ENCODE data around the gene NUDT17.

The NUDT17 gene

DNA sequence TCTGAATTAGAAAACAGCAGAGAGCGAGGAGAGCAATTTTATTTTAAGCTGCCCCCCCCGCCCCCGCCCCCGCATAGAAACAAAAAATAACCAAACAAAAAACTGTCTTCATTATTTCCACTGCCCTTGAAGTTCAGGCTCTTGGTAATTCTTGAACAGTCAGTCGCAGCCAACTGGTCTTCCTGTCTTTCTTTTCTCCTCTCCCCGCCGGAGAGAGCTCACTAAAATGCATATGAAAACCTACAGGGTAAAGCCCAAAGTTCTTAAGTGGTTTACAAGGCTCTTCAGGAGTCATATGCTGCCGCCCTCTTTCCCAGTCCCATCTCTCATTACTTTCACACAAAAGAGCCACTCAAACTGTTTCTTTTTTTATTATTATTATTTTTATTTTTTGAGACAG lies 41.4 kb downstream of the NUDT17 start:
- FAIRE-seq = no peak
- no peak for DNase-seq (ENCODE audit: insufficient read length, low spot score)

DNA sequence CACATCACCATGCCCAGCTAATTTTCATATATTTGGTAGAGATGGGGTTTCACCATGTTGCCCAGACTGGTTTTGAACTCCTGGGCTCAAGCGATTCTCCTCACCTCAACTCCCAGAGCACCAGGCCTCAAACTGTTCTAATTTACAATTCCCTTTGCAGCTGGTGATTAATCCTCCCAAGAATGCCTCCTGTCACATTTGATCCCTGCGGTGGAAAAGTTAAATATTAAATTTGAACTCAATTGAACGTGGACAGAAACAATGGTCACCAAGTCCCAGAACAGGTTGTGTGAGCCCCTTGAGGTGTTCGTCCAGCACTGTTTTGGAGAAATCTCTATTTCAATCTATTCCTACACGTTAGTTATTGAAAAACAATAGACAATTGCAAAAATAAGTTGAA lies 42.2 kb downstream of the NUDT17 start:
- DNase-seq (ENCODE audit: insufficient read length, low spot score) = no peak
- no peak for FAIRE-seq

DNA sequence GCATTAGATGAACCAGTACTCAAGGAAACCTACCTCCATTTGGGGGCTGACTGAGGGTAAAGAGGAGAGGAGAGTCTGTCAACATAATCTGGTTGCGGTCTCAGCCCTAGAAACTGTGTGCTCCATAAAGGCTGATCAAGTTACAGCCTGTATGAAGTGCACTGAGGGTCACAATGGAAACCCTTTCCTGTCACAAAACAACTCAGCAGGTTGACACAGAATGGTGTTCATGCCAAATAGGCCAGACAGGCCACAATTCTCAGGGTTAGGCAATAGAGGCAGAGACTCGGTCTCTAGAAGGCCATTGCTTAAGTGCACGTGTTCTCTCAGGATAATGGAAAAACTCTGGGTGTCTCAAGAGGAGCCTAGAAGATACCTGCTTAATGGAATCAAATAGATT lies 44.3 kb downstream of the NUDT17 start:
- DNase-seq (ENCODE audit: insufficient read length, low spot score) (no peak), FAIRE-seq (no peak)

DNA sequence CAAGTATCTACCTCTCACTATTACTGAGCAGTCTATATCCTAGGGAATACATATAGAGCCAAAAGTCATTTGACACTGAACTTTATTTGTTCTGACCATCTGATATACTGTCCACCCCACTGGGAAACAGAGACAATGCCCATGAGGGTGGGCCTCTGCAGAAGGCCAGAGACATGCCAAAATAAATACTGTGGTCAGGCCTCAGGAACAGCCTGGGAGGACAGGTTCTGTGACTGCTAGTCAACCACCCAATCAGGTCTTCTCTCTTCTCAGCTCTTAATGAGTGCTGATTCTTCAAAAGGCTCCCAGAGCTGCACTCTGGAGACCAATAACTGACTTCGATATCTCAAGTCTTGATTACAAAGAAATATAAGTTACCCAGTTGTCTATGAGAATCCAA lies 45.7 kb downstream of the NUDT17 start:
- FAIRE-seq = no peak
- no peak for DNase-seq (ENCODE audit: insufficient read length, low spot score)

DNA sequence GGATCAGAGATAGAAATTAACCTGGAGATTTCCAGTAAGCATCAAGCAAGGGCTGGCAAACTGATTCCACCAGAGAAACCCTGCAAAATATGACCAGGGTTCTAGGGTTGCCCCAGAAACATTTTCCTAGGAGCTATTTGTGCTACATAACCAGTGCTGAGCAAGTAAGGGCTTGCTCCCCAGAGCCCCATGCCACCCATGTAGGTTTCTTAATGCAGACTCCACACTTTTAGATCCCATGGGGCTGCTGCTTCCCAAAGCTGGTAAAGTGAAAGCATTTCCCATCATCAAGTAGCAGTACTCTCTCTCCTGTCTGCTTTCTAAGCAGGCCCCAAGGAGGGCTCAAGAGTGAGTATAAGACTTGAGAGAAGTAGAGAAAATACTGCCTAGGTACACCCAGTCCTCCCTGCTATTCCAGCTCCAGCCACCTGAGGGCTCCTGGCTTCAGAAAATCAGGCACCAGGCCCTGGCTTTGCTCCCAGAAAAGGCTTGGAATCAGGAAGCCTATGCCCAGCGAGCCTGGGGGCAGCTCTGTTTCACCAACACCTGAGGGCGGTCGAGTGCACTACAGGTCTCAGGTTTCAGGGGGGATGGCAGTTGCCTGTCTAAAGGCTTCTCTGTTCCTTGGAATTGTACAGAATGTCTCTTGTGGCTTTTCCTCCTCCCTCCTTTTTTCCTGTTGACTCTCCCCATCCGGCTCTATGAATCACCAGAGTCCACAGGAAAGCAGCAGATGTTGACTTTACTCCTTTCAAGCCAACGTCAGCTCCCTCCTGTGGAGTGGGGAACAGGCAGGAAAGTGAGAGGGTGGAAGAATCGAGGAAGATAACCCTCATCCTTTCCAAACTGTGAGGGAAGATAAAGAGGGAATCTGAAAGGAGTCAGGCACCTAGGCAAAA lies 46.4 kb downstream of the NUDT17 start:
- FAIRE-seq = no peak
- DNase-seq (ENCODE audit: insufficient read length, low spot score) = peak; percentile 46

DNA sequence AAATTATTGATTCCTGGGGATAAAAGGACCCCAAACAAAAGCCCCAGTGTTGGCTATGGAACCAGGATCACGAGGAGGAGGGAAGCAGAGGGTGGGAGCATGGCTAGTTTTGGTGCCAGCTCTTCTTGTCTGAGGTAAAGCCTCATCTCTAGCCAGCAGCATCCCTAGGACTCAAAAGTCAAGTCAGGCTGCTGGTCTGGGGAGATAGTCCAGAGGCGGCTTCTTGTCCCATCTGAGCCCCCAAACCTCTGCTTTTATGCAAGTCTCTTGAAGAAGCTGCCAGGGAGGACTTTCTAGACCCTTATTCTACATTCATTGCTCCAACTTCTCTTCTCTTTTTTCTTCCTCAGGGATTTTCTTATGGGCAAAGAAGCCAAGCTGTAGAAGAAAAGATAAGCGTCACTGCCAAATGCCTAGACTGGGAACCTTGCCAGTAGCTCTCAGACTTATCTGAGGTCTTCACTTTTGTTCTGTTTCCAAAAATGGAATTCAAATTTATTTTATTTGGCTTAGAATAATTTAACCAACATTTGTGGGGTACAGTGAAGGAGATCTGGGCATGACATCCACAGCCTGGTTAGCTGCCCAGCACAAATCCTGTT lies 47.2 kb downstream of the NUDT17 start:
- no peak for FAIRE-seq
- DNase-seq (ENCODE audit: insufficient read length, low spot score) = no peak

DNA sequence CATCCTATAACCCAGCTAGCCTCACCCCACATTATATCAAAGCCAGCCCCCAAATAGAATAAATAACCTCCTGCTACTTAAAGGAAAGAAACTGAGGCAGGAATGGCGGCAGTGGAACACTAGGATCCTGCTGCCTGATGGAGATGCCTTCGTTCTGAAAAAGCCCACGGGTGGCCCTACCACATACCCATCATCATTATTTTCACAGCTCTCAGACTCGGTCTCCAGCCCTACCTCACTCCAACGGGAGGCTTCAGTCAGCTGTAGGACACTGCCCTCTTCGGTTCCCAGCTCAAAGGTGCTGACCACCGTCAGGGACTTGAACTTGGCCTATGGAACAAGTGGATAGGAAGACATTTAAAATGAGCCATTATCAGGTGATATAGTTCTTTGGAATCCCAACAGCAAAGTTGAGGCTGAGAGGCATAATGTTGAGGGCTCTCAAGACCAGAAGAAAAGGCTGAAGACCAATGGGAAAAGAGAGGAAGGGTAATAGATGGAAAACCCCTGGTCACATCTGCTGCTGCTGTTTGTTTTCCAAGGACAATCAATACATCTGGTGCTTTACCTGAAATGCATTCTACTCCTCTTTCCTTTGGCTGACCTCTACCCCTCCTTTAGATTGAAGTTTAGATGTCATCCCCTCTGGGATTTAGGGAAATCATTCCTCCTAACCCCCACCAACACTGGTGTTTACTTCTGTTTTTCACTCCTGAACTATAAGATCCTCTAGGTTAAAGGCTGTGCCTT lies 48.1 kb downstream of the NUDT17 start:
- DNase-seq (ENCODE audit: insufficient read length, low spot score) (no peak), FAIRE-seq (no peak)

DNA sequence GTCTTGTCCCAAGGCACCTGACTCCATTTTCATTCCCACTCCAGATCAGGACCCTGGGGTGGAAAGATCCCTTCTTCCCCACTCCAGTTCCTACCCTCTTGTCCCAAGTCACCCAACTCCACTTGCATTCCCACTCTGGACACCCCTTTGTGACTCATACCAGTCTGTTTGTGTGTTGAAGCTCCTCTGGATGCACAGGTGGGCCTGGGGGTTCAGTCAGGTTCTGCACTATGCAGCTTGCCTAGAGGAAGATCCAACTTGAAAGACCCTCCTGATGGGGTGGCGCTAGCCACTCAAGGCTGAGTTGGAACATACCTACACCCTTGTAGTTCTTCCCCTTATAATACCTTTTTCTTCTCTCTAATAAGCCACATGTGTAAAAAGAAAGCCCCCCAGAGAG lies 50.0 kb downstream of the NUDT17 start:
- FAIRE-seq = no peak
- no peak for DNase-seq (ENCODE audit: insufficient read length, low spot score)

DNA sequence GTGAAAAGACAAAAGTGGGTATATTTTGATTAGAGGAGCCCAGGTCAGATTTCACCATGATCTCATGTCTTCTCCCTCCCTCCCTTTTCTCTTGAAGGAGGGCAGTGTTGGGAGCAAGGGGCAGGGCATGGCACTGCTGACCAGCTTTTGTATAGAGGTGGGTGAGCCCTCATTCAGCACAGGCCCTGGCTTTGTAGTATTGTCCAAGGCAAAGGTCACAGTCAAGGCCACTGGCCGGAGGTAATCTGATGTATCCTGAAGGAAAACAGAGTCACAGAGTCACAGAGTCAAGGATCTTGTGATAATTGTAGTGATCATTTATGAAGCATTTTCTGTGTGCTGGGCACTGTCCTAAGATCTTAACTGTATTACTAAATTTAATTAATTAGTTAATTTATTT lies 52.5 kb downstream of the NUDT17 start:
- FAIRE-seq = no peak
- DNase-seq (ENCODE audit: insufficient read length, low spot score) = no peak

Data from GM19239 (cell line).